K562 (cell line): ENCODE data around the gene NXF3. TPM values are rescaled to one million over a fixed set of nuclear protein-coding genes. Genes with fewer than 3 reads are reported as not detected.

Experiments used
- CBFA2T2 ChIP-seq: fragments of 450-650 bp; conservative IDR thresholded peaks from 2 replicates; pipeline ENCODE4 v1.6.1; 2017; ENCODE audit warnings: mild to moderate bottlenecking
- DPF2 ChIP-seq: fragments of 450-650 bp; IDR thresholded peaks from 2 replicates; pipeline ENCODE4 v1.6.1; 2016
- ETS1 ChIP-seq: conservative IDR thresholded peaks from 2 replicates; pipeline ENCODE4 v1.6.1; 2011; ENCODE audit warnings: low read depth, mild to moderate bottlenecking, low read length; ENCODE audit not compliant: control insufficient read depth
- GATA2 ChIP-seq: sonication (generic); formaldehyde crosslinking; IDR thresholded peaks from 2 replicates; pipeline ENCODE4 v1.4.0; 2020; ENCODE audit warnings: mild to moderate bottlenecking, missing genetic modification reagents
- ILK ChIP-seq: fragments of 450-650 bp; IDR thresholded peaks from 2 replicates; pipeline ENCODE4 v1.6.1; 2016; ENCODE audit warnings: missing genetic modification characterization, low read depth, mild to moderate bottlenecking, missing compliant biosample characterization, moderate library complexity, borderline replicate concordance
- KAT8 ChIP-seq: fragments of 450-650 bp; IDR thresholded peaks from 2 replicates; pipeline ENCODE4 v1.6.1; 2016; ENCODE audit warnings: low read depth, mild to moderate bottlenecking
- MBD1 ChIP-seq: fragments of 250-450 bp; sonication (Bioruptor Pico); IDR thresholded peaks from 2 replicates; pipeline ENCODE4 v1.8.0; 2022; ENCODE audit warnings: inconsistent platforms
- NELFE ChIP-seq: IDR thresholded peaks from 2 replicates; pipeline ENCODE4 v1.6.1; 2011; ENCODE audit warnings: mild to moderate bottlenecking; ENCODE audit not compliant: insufficient read depth, insufficient read length
- RFX5 ChIP-seq: IDR thresholded peaks from 2 replicates; pipeline ENCODE4 v1.6.1; 2011; ENCODE audit warnings: low read depth, mild to moderate bottlenecking, improper control_type of control experiment, low read length
- TAL1 ChIP-seq: fragments of 450-650 bp; IDR thresholded peaks from 2 replicates; pipeline ENCODE4 v1.6.1; 2016; ENCODE audit warnings: mild to moderate bottlenecking
- TEAD2 ChIP-seq: fragments of 450-650 bp; IDR thresholded peaks from 2 replicates; pipeline ENCODE4 v1.6.1; 2016; ENCODE audit warnings: missing genetic modification characterization, control low read depth, missing compliant biosample characterization
- TFE3 ChIP-seq: fragments of 450-650 bp; formaldehyde crosslinking; IDR thresholded peaks from 2 replicates; pipeline ENCODE4 v1.4.0; 2020; ENCODE audit warnings: mild to moderate bottlenecking, mixed read lengths
- TOE1 ChIP-seq, 2 experiments: fragments of 450-650 bp in 1 of 2; sonication (generic) in 1 of 2; formaldehyde crosslinking in 1 of 2; IDR thresholded peaks; 2 replicates each; pipeline versions ENCODE4 v1.7.1 to v1.8.0; 2016 to 2022; ENCODE audit warnings: borderline replicate concordance in 2 of 2, mild to moderate bottlenecking in 2 of 2, antibody characterized with exemption in 1 of 2, inconsistent platforms in 1 of 2, low read depth in 1 of 2, missing genetic modification reagents in 1 of 2, moderate library complexity in 1 of 2
- VEZF1 ChIP-seq: fragments of 200-800 bp; sonication (Bioruptor generic); IDR thresholded peaks from 2 replicates; pipeline ENCODE4 v1.6.1; 2017; ENCODE audit warnings: missing genetic modification characterization, missing compliant biosample characterization
- ZNF609 ChIP-seq: sonication (generic); formaldehyde crosslinking; IDR thresholded peaks from 2 replicates; pipeline ENCODE4 v1.8.1; 2023; ENCODE audit warnings: missing genetic modification reagents, mild to moderate bottlenecking, borderline replicate concordance
- polyA plus RNA-seq, 8 experiments: library from polyadenylated mRNA; depleted of rRNA in 4 of 8; stranded (reverse) in 5 of 8; unstranded in 3 of 8; fragments of >200 nt; fragmentation: Nextera tagmentation in 2 of 8; fragmentation: Illumina TruSeq in 1 of 8; extraction: Ambion mirVana in 2 of 8; extraction: Trizol in 1 of 8; gene quantifications; 2 replicates each; pipeline versions ENCODE4 v1.2.1 to v1.2.3, GENCODE V29; 2011 to 2014; ENCODE audit warnings: inconsistent platforms in 1 of 8, missing spikeins in 1 of 8
- total RNA-seq, 7 experiments: library from RNA; depleted of rRNA in 6 of 7; stranded (reverse); fragments of >200 nt in 6 of 7; fragmentation: Illumina TruSeq in 2 of 7; extraction: Trizol in 2 of 7; gene quantifications; 2 replicates each; pipeline versions ENCODE4 v1.2.1 to v1.2.3, GENCODE V29; 2011 to 2021; ENCODE audit warnings: low replicate concordance in 1 of 7

Gene NXF3
- total and polyA plus RNA-seq, 9 of the 15 experiments (the other 6 are each of a cell fraction or from before 2014, with no cell fraction given), result 0.18 to 0.40 (median 0.28) TPM; not detected in 2

GRCh38 chrX:103101299-103102042 lies 8.5 kb upstream of the NXF3 start (continued):
- peak; percentile 46; the same call in 1 of the 2 replicates for TF ChIP-seq ZNF609 (CRISPR knock-in tag)
- TF ChIP-seq TFE3, result no peak
- peak; percentile 92 for TF ChIP-seq DPF2
- no peak; the same call in 1 of the 2 replicates for TF ChIP-seq ETS1
- TF ChIP-seq RFX5, result no peak
- TF ChIP-seq TEAD2 (tag), result peak; percentile 92
- TF ChIP-seq MBD1 (CRISPR knock-in tag), result no peak
- TF ChIP-seq NELFE, result no peak
- TF ChIP-seq VEZF1 (CRISPR knock-in tag), result peak; percentile 88
- TF ChIP-seq CBFA2T2, result peak; percentile 99
- peak; percentile 99 for TF ChIP-seq TAL1
- TF ChIP-seq KAT8, result no peak
- TF ChIP-seq GATA2 (CRISPR knock-in tag), result peak; percentile 91
- peak; percentile 35; the same call in 1 of the 2 replicates for TF ChIP-seq TOE1 (IDR thresholded peaks at IDR 0.05; ENCODE audit: borderline replicate concordance)
- TF ChIP-seq TOE1 (CRISPR knock-in tag; IDR thresholded peaks at IDR 0.05; ENCODE audit: borderline replicate concordance, low read depth), result no peak
- no peak for TF ChIP-seq ILK (tag)
